Measurements from ENCODE around the gene USP6NL. TPM values are rescaled to one million over a fixed set of nuclear protein-coding genes. Genes with fewer than 3 reads are reported as not detected.
A peak's percentile ranks its signal among the peaks of the same experiment; 100 is the strongest.

Gene USP6NL
- total RNA-seq, 4 donors from 2014 or later: 3.8 to 21.9 (median 17.0) TPM

DNA sequence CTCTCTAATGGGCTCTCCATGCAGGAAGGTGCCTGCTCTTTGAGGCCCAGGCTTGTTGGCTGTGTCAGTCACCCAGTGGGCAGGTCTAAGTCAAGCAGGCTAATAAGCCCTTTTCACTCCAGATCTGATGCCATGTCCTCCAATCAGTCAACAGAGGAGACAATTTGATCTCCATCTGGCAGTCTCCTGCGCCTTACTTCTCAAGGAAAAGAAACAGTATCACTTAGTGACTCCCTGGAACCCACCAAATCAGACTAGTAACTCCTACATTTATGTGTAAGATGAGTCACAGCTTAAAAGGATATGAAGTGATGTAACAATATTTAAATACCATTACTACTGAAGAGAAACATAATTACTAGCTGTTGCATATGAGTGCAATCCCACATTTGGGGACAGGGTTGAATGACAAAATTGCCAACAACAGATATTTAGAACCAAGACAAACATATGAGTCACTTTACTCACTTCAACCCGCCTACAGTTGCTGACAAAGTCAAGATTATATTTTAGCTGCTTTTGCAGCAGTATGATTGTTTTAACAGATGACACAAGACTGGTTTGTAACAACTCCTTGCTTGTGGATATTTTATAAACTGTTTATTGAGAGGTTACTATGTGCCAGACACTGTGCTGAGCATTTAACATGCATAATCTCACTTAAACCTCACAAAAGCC lies 72.1 kb downstream of the USP6NL start:
- Histone ChIP-seq H3K27ac (no peak overlapping the region), H3K9me3 (no peaks in the 10 kb centered on the region), H3K27me3 (no peaks in the 10 kb centered on the region), H3K36me3 (no peaks in the 10 kb centered on the region), H3K4me3 (no peak overlapping the region), H3K4me1 (no peaks in the 10 kb centered on the region)
- intact Hi-C loops (cut with DNase I; ENCODE audit: low total_unique reads): no loop called here
- DNase-seq: no peak
- TF ChIP-seq POLR2A (IDR thresholded peaks at IDR 0.05): no peak
- TF ChIP-seq, protein P1, sequence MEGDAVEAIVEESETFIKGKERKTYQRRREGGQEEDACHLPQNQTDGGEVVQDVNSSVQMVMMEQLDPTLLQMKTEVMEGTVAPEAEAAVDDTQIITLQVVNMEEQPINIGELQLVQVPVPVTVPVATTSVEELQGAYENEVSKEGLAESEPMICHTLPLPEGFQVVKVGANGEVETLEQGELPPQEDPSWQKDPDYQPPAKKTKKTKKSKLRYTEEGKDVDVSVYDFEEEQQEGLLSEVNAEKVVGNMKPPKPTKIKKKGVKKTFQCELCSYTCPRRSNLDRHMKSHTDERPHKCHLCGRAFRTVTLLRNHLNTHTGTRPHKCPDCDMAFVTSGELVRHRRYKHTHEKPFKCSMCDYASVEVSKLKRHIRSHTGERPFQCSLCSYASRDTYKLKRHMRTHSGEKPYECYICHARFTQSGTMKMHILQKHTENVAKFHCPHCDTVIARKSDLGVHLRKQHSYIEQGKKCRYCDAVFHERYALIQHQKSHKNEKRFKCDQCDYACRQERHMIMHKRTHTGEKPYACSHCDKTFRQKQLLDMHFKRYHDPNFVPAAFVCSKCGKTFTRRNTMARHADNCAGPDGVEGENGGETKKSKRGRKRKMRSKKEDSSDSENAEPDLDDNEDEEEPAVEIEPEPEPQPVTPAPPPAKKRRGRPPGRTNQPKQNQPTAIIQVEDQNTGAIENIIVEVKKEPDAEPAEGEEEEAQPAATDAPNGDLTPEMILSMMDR (IDR thresholded peaks at IDR 0.05): no peak

DNA sequence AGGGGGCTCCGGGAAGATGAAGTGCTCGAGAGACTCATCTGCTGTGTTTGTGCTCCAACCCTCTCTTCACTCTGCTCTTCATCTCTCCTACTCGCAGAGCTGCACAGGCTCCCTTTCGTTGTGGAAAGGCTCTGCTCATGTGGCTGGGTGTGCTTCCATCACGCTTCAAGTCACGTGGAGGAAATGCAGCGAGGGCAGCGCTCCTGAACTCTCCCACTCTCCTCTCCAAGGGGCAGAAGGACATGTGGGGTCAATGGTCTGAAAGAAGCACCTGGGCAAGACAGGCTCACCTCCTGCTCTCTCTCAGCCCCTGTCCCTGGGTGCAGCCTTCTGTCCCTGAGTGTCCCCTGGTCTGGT lies 72.6 kb downstream of the USP6NL start:
- no peaks in the 10 kb centered on the region for H3K9me3 ChIP-seq
- intact Hi-C loops (cut with DNase I; ENCODE audit: low total_unique reads): no loop called here
- TF ChIP-seq, protein P1 (IDR thresholded peaks at IDR 0.05): no peak
- no peak for TF ChIP-seq POLR2A (IDR thresholded peaks at IDR 0.05)
- no peak overlapping the region for H3K27ac ChIP-seq
- no peaks in the 10 kb centered on the region for H3K27me3 ChIP-seq
- no peaks in the 10 kb centered on the region for H3K36me3 ChIP-seq
- H3K4me1 ChIP-seq: no peaks in the 10 kb centered on the region
- DNase-seq: no peak
- H3K4me3 ChIP-seq: no peak overlapping the region

DNA sequence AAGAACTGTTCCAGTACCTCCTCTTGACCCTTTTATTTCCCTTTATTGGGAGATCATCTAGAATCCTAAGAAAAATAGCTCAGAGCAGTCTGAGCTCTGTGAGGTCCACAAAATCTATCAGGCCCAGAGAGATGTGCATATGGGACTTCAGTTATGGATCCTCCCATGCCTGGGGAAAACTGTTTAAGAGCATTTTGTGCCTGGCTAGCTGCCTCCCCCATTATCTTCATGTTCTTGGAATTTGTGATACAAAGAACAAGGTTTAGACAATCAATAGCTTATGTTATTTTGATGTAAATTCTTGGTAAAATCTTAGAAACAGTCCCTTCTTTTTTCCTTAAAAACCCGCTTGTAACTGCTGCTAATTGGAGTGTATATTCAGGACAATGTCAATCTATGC lies 75.2 kb downstream of the USP6NL start:
- Histone ChIP-seq H3K27me3 (no peaks in the 10 kb centered on the region), H3K36me3 (no peaks in the 10 kb centered on the region), H3K9me3 (no peaks in the 10 kb centered on the region), H3K4me3 (no peak overlapping the region), H3K27ac (no peak overlapping the region), H3K4me1 (no peaks in the 10 kb centered on the region)
- intact Hi-C loops (cut with DNase I; ENCODE audit: low total_unique reads): no loop called here
- DNase-seq: no peak
- TF ChIP-seq, protein P1 (IDR thresholded peaks at IDR 0.05): no peak
- no peak for TF ChIP-seq POLR2A (IDR thresholded peaks at IDR 0.05)

DNA sequence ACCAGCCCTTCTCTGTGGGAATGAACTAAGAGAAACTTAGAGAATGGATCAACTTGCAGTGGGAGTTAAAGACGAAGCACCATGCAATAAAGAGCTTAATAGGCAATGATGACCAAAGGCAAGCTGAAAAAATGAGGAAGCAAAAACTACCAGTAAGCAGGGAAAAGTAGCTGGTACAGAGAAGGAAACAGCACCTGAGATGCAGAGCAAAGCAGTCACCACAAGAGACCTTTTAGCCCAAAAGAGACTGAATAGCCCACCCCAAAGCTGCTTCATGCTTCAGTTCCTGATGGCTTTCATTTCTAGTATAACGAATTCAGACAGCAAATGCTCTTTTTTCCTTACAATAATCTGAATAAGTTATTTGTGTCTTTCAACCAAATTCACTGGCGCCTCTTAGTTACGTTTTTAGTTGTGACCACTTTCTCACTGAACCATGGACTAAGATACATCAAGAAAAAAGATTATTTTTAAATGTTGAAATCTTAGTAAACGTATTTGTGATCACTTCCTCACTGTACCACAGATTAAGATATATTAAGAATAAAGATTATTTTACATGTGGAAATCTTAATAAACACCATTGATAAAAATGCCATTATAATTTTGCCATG lies 76.0 kb downstream of the USP6NL start:
- intact Hi-C loops (cut with DNase I; ENCODE audit: low total_unique reads): no loop called here

DNA sequence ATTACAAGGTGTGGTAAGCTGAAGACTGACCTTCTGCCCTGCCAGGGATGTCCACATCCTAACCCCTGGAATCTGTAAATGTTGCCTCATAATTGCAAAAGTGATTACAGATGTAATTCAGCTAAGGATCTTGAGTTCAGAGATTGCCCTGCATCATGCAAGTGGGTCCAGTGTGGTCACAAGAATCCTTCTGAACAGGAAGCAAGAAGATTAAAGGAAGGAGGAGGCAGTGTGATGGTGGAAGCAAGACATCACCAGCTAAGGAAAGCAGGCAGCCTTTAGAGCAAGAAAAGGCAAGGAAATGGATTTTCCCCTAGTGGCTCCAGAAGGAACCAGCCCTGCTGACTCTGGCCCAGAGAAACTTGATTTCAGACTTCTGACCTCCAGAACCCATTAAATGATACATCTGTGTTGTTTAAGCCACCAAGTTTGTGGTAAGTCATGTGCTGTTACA lies 78.1 kb downstream of the USP6NL start:
- H3K27me3 ChIP-seq: no peaks in the 10 kb centered on the region
- H3K4me3 ChIP-seq: no peak overlapping the region
- intact Hi-C loops (cut with DNase I; ENCODE audit: low total_unique reads): no loop called here
- no peaks in the 10 kb centered on the region for H3K9me3 ChIP-seq
- H3K4me1 ChIP-seq: no peaks in the 10 kb centered on the region
- no peaks in the 10 kb centered on the region for H3K36me3 ChIP-seq
- DNase-seq: no peak
- peak overlapping the region in 1 of 2 donors; percentile 3 for H3K27ac ChIP-seq
- no peak for TF ChIP-seq POLR2A (IDR thresholded peaks at IDR 0.05)
- TF ChIP-seq, protein P1 (IDR thresholded peaks at IDR 0.05): peak in 1 of 4 experiments; percentile 12

More for the DNA sequence above, 76.0 kb downstream of the USP6NL start:
- Histone ChIP-seq H3K9me3 (no peaks in the 10 kb centered on the region), H3K4me1 (no peaks in the 10 kb centered on the region), H3K27me3 (no peaks in the 10 kb centered on the region), H3K4me3 (no peak overlapping the region), H3K27ac (no peak overlapping the region), H3K36me3 (no peaks in the 10 kb centered on the region)
- DNase-seq: no peak
- TF ChIP-seq, protein P1 (IDR thresholded peaks at IDR 0.05): no peak
- no peak for TF ChIP-seq POLR2A (IDR thresholded peaks at IDR 0.05)

Measured in uterus (tissue), 4 donors.